Left ventricle myocardium superior (tissue), 1 donor: ENCODE data around the gene VPS16. TPM values are rescaled to one million over a fixed set of nuclear protein-coding genes. Genes with fewer than 3 reads are reported as not detected.
"Not testable (repeated sequence)": the region's sequence is repeated elsewhere in the genome, so short reads cannot be mapped to it uniquely, and the experiment has no call there.

Experiments used
- ATAC-seq: fragments of 200-7000 bp; cut with Tn5 transposase; one replicate; pipeline ENCODE4 v1.9.1; 2020; ENCODE audit warnings: mild to moderate bottlenecking, moderate library complexity
- DNase-seq: peaks from one replicate; pipeline ENCODE4 v3.0.0-alpha.2; 2020
- intact Hi-C: fragments of 100-400 bp; cut with micrococcal nuclease; formaldehyde crosslinking; loops from one replicate; pipeline ENCODE4 v1.11.0; 2022
- total RNA-seq: library from RNA; stranded (reverse); fragmentation: NEBNext Ultra II Directional; extraction: Animal tissue kit (Norgen Biotek cat#: 25700); gene quantifications from one replicate; pipeline ENCODE4 v1.2.1, GENCODE V29; 2021
- donor health status: DM: no; HTN: yes; CAD: no; lungs with severe emphysema.

The VPS16 gene
- total RNA-seq, 1 donor from 2014 or later, result 15.8 TPM

DNA sequence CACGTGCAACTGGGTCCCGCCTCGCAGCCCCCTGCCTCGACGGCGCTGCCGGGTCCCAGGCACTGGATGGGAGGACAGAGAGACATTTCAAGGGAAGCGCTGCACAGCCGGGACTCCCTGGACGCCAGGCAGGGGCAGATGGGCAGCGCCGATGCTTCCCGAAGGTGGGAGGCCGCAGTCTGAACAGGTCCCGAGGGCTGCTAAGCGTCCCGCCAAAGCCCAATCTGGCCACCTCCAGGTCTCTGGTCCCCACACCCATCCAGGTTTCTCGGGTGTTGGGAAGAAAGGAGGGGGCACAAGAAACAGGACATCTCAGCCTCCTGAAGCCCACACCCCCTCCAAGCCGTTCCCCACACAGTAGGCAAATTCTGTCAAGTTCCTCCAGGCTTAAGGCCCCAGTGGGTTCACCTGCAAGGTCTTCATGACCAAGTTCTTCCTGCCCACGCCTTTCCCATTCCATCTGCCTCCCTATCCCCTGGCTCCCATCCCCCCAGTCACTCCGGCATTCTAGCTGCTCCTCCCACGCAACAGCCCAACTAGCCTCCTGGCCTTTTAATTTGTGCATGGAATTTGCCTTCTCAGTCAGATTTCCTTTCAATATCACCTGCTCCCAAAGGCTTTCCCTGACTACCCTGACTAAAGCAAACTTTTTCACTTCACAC is 34.7 kb upstream of the VPS16 start:
- intact Hi-C loops, result no loop called here
- ATAC-seq (no peak), DNase-seq (no peak)

DNA sequence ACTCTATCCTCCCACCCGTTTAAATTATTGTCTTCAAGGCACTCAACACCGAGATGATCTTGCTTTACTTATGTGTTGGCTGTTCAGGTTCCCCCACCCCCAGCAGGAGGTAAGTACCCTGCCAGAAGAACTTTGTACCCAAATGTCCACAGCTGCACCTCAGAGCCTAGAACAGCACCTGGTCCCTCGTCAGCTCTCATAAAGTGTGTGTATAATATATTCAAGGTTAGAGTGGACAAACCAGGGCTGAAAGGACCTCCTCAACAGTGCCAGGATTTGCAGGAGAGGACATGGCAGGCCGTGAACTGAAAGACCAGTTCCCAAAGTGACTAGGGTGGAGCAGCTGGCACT is 34.2 kb upstream of the VPS16 start:
- DNase-seq, result no peak
- intact Hi-C loops, result no loop called here
- no peak for ATAC-seq

DNA sequence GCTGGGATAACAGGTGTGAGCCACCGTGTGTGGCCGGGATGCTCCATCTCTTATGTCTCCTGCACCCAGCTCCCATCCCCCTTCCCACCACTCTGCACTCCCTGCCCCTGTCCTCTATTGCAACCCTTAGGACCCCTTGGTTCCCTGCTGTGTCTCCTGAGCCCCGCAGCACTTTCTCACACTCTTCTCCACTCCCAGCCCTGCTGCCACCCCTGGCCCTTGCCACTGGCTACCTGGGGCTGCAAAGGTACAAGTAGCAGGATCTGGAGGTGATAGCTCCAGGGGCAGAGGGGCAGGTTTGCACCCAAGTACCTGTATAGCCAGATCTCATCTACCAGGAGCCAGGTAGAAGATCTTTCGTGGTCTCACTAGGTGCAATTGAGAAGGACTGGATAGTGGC is 33.5 kb upstream of the VPS16 start:
- intact Hi-C loops, result no loop called here
- no peak for DNase-seq

DNA sequence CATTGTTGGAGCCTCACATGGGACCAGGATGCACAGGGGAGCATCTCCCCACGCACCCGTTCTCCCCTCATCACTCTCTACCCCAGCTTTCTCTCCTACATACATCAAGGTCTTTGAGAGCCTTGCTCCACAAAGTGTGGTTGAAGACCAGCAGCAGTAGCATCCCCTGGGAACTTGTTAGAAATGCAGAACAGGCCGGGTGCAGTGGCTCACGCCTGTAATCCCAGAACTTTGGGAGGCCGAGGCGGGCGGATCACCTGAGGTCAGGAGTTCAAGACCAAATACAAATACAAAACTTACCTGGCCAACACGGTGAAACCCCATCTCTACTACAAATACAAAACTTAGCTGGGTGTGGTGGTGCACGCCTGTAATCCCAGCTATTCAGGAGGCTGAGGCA is 32.6 kb upstream of the VPS16 start:
- intact Hi-C loops, ATAC-seq, DNase-seq: not testable (repeated sequence)

More for the DNA sequence above, 33.5 kb upstream of the VPS16 start:
- no peak for ATAC-seq

DNA sequence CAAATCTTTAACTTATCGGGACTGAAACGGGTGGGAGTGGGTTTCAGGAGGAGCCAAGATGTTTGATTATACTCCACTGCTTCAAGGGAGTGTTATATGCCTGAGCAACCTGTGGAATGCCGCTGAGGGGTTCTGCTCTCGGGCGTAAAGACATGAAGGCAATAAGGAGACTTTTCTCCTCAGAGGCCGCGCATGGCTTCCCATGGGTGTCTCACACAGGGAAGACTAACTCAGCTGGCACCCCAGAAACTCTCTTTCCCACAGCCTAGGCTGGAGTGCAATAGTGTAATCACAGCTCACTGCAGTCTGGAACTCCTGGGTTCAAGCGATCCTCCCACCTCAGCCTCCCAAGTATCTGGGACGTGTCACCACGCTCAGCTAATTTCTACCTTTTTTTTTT is 30.9 kb upstream of the VPS16 start:
- ATAC-seq, result no peak
- no peak for DNase-seq
- intact Hi-C loops, result no loop called here

DNA sequence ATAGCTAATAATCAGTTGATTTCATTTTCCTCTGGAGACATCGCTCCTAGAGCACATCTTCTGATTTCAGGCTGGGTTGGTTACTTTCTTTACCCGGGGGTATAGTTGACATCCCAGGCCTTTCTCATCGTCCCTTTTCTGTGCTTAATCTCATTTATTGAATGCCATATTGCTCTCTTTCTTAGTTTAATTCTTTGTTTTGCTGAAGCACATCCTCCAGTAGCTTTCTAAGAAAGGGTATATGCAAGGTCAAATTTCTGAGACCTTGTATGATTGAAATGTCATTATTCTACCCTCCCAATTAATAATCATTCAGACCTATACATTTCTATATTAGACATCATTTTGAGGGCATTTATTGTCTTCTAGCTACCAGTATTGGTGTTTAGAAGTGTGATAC is 28.4 kb upstream of the VPS16 start:
- intact Hi-C loops, result no loop called here
- DNase-seq, result no peak
- ATAC-seq, result no peak

DNA sequence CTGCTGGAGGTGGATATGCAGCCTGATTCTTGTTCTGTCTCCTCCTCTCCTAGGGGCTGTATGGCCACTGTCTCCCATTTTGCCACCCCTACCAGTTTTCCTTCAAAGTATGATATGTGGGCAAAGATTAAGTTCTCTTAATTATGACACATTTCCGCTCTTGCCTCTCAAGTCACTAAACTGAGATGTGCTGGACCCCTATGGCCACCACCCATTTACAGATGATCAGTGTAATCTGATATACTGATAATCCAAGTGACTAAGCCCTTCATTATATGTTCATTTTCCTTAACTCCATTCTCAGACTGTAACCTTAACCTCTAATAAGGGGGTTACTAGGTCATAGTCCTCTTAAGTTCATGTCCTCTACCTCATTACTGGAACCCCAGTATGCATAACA is 26.5 kb upstream of the VPS16 start:
- DNase-seq, result no peak
- no peak for ATAC-seq
- intact Hi-C loops, result no loop called here

DNA sequence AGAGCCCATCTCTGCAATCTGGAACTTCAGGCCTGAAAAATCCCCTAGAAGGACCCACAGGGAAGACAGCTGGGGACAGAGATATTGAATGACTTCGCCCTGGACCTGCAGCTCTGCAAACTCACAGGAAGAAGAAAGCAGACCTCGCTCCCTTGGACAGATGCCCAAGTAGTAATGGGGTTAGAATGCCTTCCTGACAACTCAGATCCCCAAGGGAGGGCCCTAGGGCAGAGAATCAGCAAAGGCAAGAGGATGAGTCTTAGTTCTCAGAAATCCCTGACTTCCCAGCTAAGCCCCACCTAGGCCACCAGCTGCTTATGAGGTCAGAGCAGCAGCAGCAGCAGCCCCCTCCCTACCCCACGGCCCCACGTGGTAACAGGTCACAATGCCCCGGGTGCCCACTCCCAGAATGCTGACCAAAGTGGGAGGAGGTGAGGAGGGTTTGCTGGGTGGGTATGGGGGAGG is 25.9 kb upstream of the VPS16 start, which contains the start of gene C20orf141:
Gene C20orf141 (plus strand): TSS at position 401 of the 465 bp plus-strand sequence. CDS start 198 bp downstream, outside the sequence.
- ATAC-seq (peak; percentile 54), DNase-seq (no peak)
- intact Hi-C loops, result no loop called here

DNA sequence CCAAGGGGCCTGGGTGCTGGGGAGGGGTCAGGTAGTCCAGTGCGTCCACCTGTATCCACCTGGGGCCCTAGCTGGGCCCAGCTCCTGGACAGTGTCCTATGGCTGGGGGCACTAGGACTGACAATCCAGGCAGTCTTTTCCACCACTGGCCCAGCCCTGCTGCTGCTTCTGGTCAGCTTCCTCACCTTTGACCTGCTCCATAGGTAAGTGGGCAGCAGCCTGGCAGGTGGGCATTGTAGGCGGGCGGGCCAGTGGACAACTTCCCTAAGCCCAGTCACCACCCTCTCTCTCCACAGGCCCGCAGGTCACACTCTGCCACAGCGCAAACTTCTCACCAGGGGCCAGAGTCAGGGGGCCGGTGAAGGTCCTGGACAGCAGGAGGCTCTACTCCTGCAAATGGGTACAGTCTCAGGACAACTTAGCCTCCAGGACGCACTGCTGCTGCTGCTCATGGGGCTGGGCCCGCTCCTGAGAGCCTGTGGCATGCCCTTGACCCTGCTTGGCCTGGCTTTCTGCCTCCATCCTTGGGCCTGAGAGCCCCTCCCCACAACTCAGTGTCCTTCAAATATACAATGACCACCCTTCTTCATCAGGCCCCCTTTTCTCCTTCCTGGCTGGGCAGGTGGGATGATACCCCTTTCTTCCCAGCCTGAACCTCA is 25.2 kb upstream of the VPS16 start:
- ATAC-seq (no peak), DNase-seq (no peak)
- intact Hi-C loops, result no loop called here

DNA sequence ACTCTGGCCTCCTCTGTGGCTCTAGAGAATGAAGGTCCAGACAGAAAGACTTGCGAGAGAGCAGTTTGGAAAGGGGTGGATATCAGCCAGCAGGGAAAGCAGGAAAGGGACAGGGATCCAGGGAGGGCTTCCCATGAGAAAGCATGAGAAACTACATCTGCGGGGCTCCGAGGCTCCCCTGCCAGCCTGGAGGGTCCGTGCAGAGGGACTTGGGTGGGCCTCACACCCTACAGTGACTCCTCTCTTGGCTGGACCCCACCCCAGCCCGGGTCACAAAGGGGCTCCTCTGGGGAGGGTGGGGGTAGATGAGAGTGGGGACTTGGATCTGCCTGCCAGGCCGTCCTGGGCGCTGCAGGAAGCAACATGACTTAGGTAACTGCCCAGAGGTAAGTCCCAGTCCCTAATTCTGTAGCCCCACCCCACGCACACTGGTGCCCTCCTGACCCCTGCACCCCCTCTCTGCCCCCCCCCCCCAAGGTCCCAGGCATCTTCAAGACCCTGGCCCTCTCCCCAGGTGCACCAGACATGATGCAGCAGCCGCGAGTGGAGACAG is 24.4 kb upstream of the VPS16 start, which contains the start of gene TMEM239:
Gene TMEM239 (plus strand): TSS at position 335 of the 553 bp plus-strand sequence. CDS start 191 bp downstream, at position 526.
- ATAC-seq (no peak), DNase-seq (no peak)
- intact Hi-C loops, result no loop called here

DNA sequence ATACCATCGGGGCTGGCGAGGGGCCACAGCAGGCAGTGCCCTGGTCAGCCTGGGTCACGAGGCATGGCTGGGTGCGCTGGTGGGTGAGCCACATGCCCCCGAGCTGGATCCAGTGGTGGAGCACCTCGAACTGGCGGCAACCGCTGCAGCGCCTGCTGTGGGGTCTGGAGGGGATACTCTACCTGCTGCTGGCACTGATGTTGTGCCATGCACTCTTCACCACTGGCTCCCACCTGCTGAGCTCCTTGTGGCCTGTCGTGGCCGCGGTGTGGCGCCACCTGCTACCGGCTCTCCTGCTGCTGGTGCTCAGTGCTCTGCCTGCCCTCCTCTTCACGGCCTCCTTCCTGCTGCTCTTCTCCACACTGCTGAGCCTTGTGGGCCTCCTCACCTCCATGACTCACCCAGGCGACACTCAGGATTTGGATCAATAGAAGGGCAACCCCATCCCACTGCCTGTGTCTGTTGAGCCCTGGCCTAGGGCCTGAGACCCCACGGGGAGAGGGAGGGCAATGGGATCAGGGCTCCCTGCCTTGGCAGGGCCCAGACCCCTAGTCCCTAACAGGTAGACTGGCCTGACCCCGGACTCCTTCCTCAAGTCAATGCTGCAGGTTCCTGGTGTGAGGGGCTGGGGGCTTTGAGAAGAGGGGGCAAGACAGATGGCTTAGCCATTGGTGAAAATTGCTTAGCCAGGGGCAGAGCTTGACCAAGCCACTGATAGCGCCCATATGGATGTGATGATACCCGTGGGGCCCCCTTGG is 23.8 kb upstream of the VPS16 start:
- DNase-seq (no peak), ATAC-seq (no peak)
- intact Hi-C loops, result no loop called here

DNA sequence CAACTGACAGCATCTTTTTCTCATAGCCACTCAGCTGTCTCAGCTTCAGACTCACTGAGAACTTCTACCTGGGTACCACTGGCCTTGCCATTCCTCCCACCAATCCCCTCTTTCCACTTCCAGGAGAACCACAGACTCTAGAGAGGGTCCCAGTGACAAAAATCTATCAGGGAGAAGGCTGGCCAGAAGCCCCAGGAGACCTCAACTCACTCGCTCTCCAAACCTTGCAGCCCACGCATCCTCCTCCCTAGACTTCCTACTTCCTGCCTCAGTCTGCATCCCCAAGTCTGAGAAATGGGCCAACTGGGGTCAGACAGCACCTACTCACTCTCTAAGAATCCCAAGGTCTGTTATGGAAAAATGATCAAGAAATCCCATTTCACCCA is 23.2 kb upstream of the VPS16 start:
- intact Hi-C loops, result no loop called here
- ATAC-seq (no peak), DNase-seq (no peak)

DNA sequence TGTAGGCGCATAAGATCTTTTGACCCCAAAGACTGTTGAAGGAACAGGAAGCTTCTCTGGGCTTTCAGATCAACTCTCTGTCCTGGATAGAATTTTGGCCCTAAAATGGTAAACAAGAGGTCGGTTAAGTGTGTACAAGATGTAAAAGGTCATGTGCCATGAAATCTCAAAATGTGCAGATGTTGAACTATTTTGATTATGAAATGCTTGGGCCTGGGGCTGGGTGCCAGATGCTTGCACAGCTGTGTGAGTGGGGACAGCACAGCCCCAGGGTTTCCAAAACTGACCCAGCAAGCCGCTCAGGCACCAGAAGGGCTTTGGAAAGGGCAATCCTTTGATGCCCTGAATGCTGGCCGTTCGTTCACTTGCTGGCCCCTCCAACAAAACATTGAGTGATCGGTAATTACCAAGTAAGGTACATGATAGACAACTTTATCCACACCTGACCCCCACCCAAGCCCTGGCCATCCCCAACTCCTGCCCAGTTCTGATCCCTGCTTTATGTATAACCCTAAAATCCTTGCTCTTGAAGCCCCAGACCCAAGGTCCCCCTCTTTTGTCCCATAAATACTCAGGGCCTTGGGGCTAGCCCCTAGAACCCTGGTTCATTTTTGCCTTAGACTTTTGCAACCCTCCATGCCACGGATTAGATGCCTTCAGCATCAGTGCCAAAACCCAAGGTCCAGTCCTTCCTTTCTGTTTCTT is 22.5 kb upstream of the VPS16 start:
- DNase-seq, result peak; percentile 70
- ATAC-seq, result peak; percentile 66
- intact Hi-C loops, result no loop called here

DNA sequence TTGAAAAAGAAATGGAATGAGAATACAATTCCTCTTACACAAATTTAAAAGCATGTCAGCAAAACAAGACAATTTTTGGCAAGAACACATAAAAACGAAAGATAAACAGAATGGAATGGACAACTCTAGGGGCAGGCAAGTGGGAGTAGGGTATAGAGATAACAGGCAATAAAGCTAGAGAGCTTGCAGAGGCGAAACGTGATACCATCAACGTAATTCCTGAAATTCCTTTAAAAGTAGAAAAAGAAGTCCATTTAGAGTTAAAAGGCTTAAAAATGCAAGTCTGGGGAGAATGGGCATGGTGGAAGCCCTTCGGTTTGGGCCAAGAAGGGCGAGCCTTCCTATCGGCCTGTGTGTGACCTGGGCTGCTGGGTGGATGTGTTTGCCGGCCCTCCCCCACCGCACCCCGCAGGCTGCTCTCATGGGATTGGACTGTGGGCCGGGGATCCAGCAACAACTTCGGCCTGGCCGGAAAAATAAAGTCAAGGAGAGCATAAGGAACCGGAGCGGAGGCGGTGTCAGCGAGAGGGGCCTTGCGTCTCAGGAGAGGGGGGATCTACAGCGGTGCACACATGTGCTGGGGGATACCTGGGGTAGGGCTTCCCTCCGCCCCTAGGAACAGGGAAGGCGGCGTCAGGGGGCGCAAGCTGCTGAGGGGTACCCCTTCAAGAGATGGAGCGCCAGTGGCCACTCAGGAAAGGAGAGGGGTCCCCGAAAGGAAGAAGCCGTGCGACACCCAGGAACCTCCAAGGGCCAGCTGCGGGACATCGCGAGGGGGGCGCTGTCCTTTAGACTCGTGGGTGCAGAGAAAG is 20.3 kb upstream of the VPS16 start:
- intact Hi-C loops, result no loop called here
- DNase-seq (no peak), ATAC-seq (peak; percentile 54)

DNA sequence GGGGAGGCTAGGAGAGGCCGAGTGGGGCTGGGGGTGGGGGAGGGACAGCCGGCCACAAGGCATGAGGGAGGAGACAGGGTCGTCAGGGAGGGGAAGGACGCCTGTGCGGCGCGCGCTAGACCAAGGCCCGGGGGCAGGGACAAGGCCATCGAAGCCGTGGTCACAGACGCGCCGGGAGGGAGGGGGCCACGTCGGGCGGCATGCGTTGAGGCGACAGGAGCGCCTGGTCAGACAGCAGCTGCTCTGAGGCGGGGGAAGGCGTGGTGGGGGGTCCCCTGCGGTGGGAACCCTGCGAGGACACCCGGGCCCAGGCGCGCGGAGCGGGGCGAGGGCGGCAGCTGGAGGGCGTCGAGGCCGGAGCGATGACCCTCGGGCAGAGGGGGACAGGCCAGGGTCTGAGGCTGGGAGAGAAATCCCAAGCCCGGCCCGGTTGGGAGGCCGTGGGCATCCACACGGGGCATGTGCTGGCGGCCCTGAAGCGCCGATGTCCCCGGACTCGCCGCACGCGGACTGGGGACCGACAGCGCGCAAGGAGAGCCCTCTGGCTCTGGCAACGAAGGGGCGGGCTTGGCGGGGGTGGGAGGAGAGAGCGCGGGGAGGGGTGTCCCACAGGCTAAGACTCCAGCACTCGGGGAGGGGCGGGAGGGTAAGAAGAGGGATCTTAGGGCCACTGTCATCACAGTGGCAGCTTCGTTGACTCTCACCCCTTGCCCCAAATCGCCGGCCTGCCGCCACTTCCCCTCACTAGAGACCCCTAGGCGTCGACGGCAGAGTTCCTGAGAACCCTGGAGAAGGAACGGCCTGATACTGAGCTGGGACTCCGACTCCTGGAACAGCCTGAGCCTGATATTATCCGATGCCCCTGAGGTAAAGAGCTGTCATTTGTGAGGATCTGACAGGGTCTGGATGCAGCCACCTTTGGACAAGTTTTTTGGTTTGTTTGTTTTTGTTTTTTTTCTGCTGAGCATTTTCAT is 19.4 kb upstream of the VPS16 start:
- ATAC-seq (peak; percentile 37), DNase-seq (no peak)
- intact Hi-C loops, result no loop called here

DNA sequence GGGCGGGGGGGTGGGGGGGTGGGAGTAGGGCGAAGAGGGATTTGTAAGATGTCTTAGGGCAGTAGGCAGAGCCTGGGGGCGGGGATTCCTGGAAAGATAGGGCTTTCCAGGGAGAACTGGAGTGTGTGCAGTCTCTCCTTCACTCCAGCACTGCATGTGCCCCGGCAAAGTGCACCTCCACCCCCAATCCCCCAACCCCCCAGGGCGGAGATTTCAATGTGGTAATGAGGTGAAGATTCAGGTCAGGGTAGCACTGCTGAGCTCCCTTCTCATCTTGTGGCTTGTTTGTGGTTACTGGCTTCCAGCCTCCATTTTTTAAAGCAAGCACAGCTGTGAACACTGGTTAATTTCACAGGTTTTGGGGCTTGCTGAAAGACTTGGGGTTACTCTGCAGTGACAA is 18.5 kb upstream of the VPS16 start:
- intact Hi-C loops, result no loop called here
- DNase-seq (no peak), ATAC-seq (no peak)

DNA sequence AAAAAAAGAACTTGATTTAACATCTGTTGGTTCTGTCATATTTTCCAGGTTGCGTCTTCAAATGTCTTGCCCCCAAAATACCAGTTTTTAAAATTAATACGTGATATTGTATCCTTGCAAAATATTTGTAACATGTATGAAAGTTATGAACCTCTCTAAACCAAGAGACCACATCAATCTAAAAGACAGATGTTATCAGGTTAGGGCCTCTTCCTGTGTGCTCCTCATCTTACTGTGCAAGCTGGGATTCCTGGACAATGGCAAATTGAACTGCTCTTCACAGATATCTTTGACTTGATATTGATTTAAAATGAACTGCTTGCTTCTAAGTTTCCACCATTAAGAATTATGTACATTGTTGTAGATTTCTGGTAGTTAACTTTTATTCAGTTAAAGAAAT is 14.8 kb upstream of the VPS16 start:
- DNase-seq (no peak), ATAC-seq (no peak)
- intact Hi-C loops, result no loop called here
